ENCODE data around the gene BHLHE40.

The BHLHE40 gene

GRCh38 chr3:4979428-4980228 is at the start of gene BHLHE40:
Gene BHLHE40 (plus strand): TSS chr3:4979437. CDS start chr3:4979719, 282 bp downstream.
- Histone ChIP-seq H3K36me3 (ENCODE audit: insufficient read depth, insufficient read length, low read length) (peaks cover 45% of the 10 kb centered on the region), H3K9ac (ENCODE audit: insufficient read length, low read depth) (peak within 1 kb of the TSS; percentile 98), H3K4me3 (ENCODE audit: insufficient read length, low read depth) (peak within 1 kb of the TSS; percentile 95), H3K4me1 (ENCODE audit: insufficient read depth, insufficient read length) (peaks cover 22% of the 10 kb centered on the region), H3K9me3 (ENCODE audit: insufficient read depth, low read length) (no peaks in the 10 kb centered on the region), H3K27me3 (ENCODE audit: insufficient read depth, insufficient read length) (peaks cover 20% of the 10 kb centered on the region)
- no peak for DNase-seq (ENCODE audit: low read depth, low spot score)
- no peak for TF ChIP-seq SUZ12 (IDR thresholded peaks at IDR 0.05; ENCODE audit: extremely low read depth, insufficient read depth, insufficient read length)
- TF ChIP-seq YY1 (IDR thresholded peaks at IDR 0.05; ENCODE audit: insufficient read depth, insufficient read length), result no peak
- TF ChIP-seq ZNF274 (IDR thresholded peaks at IDR 0.05; ENCODE audit: low read depth, low read length), result no peak

- TF ChIP-seq SUZ12 (IDR thresholded peaks at IDR 0.05; ENCODE audit: extremely low read depth, insufficient read depth, insufficient read length) (no peak), ZNF274 (IDR thresholded peaks at IDR 0.05; ENCODE audit: low read depth, low read length) (no peak), YY1 (IDR thresholded peaks at IDR 0.05; ENCODE audit: insufficient read depth, insufficient read length) (no peak)
- Histone ChIP-seq H3K9ac (ENCODE audit: insufficient read length, low read depth) (no peak overlapping the region), H3K27me3 (ENCODE audit: insufficient read depth, insufficient read length) (no peaks in the 10 kb centered on the region)
Measured at GRCh38 chr3:4930501-4930900, 48.7 kb upstream of the BHLHE40 start.

GRCh38 chr3:4934050-4934449 is 45.2 kb upstream of the BHLHE40 start:
- no peaks in the 10 kb centered on the region for H3K9me3 ChIP-seq (ENCODE audit: insufficient read depth, low read length)
- no peak overlapping the region for H3K9ac ChIP-seq (ENCODE audit: insufficient read length, low read depth)
- H3K36me3 ChIP-seq (ENCODE audit: insufficient read depth, insufficient read length, low read length), result no peaks in the 10 kb centered on the region
- no peak overlapping the region for H3K4me3 ChIP-seq (ENCODE audit: insufficient read length, low read depth)
- H3K27me3 ChIP-seq (ENCODE audit: insufficient read depth, insufficient read length), result no peaks in the 10 kb centered on the region
- H3K4me1 ChIP-seq (ENCODE audit: insufficient read depth, insufficient read length), result peaks cover 5% of the 10 kb centered on the region
- TF ChIP-seq SUZ12 (IDR thresholded peaks at IDR 0.05; ENCODE audit: extremely low read depth, insufficient read depth, insufficient read length) (no peak), YY1 (IDR thresholded peaks at IDR 0.05; ENCODE audit: insufficient read depth, insufficient read length) (no peak), ZNF274 (IDR thresholded peaks at IDR 0.05; ENCODE audit: low read depth, low read length) (no peak)
- DNase-seq (ENCODE audit: low read depth, low spot score), result no peak

More at GRCh38 chr3:4930501-4930900, 48.7 kb upstream of the BHLHE40 start:
- H3K4me3 ChIP-seq (ENCODE audit: insufficient read length, low read depth), result no peak overlapping the region
- no peaks in the 10 kb centered on the region for H3K36me3 ChIP-seq (ENCODE audit: insufficient read depth, insufficient read length, low read length)
- DNase-seq (ENCODE audit: low read depth, low spot score), result no peak
- no peaks in the 10 kb centered on the region for H3K9me3 ChIP-seq (ENCODE audit: insufficient read depth, low read length)
- H3K4me1 ChIP-seq (ENCODE audit: insufficient read depth, insufficient read length), result peaks cover 5% of the 10 kb centered on the region

GRCh38 chr3:4935347-4935746 is 43.9 kb upstream of the BHLHE40 start:
- no peaks in the 10 kb centered on the region for H3K36me3 ChIP-seq (ENCODE audit: insufficient read depth, insufficient read length, low read length)
- no peak overlapping the region for H3K4me3 ChIP-seq (ENCODE audit: insufficient read length, low read depth)
- DNase-seq (ENCODE audit: low read depth, low spot score), result no peak
- TF ChIP-seq SUZ12 (IDR thresholded peaks at IDR 0.05; ENCODE audit: extremely low read depth, insufficient read depth, insufficient read length) (no peak), YY1 (IDR thresholded peaks at IDR 0.05; ENCODE audit: insufficient read depth, insufficient read length) (no peak), ZNF274 (IDR thresholded peaks at IDR 0.05; ENCODE audit: low read depth, low read length) (no peak)
- H3K9ac ChIP-seq (ENCODE audit: insufficient read length, low read depth), result no peak overlapping the region
- H3K4me1 ChIP-seq (ENCODE audit: insufficient read depth, insufficient read length), result peaks cover 5% of the 10 kb centered on the region
- H3K27me3 ChIP-seq (ENCODE audit: insufficient read depth, insufficient read length), result no peaks in the 10 kb centered on the region
- no peaks in the 10 kb centered on the region for H3K9me3 ChIP-seq (ENCODE audit: insufficient read depth, low read length)

- no peak for DNase-seq (ENCODE audit: low read depth, low spot score)
- Histone ChIP-seq H3K4me1 (ENCODE audit: insufficient read depth, insufficient read length) (peaks cover 5% of the 10 kb centered on the region), H3K9me3 (ENCODE audit: insufficient read depth, low read length) (no peaks in the 10 kb centered on the region), H3K36me3 (ENCODE audit: insufficient read depth, insufficient read length, low read length) (no peaks in the 10 kb centered on the region), H3K9ac (ENCODE audit: insufficient read length, low read depth) (no peak overlapping the region), H3K4me3 (ENCODE audit: insufficient read length, low read depth) (no peak overlapping the region), H3K27me3 (ENCODE audit: insufficient read depth, insufficient read length) (no peaks in the 10 kb centered on the region)
- no peak for TF ChIP-seq SUZ12 (IDR thresholded peaks at IDR 0.05; ENCODE audit: extremely low read depth, insufficient read depth, insufficient read length)
- no peak for TF ChIP-seq ZNF274 (IDR thresholded peaks at IDR 0.05; ENCODE audit: low read depth, low read length)
- TF ChIP-seq YY1 (IDR thresholded peaks at IDR 0.05; ENCODE audit: insufficient read depth, insufficient read length), result no peak
Measured at GRCh38 chr3:4936982-4937614, 42.1 kb upstream of the BHLHE40 start.

GRCh38 chr3:4938281-4938982 is 40.8 kb upstream of the BHLHE40 start:
- peaks cover 5% of the 10 kb centered on the region for H3K4me1 ChIP-seq (ENCODE audit: insufficient read depth, insufficient read length)
- no peak for DNase-seq (ENCODE audit: low read depth, low spot score)
- no peak overlapping the region for H3K4me3 ChIP-seq (ENCODE audit: insufficient read length, low read depth)
- H3K9ac ChIP-seq (ENCODE audit: insufficient read length, low read depth), result no peak overlapping the region
- no peaks in the 10 kb centered on the region for H3K9me3 ChIP-seq (ENCODE audit: insufficient read depth, low read length)
- TF ChIP-seq YY1 (IDR thresholded peaks at IDR 0.05; ENCODE audit: insufficient read depth, insufficient read length) (no peak), SUZ12 (IDR thresholded peaks at IDR 0.05; ENCODE audit: extremely low read depth, insufficient read depth, insufficient read length) (no peak), ZNF274 (IDR thresholded peaks at IDR 0.05; ENCODE audit: low read depth, low read length) (no peak)
- no peaks in the 10 kb centered on the region for H3K36me3 ChIP-seq (ENCODE audit: insufficient read depth, insufficient read length, low read length)
- no peaks in the 10 kb centered on the region for H3K27me3 ChIP-seq (ENCODE audit: insufficient read depth, insufficient read length)

GRCh38 chr3:4939276-4939675 is 40.0 kb upstream of the BHLHE40 start:
- Histone ChIP-seq H3K4me1 (ENCODE audit: insufficient read depth, insufficient read length) (peaks cover 5% of the 10 kb centered on the region), H3K36me3 (ENCODE audit: insufficient read depth, insufficient read length, low read length) (no peaks in the 10 kb centered on the region), H3K27me3 (ENCODE audit: insufficient read depth, insufficient read length) (no peaks in the 10 kb centered on the region), H3K9me3 (ENCODE audit: insufficient read depth, low read length) (no peaks in the 10 kb centered on the region), H3K4me3 (ENCODE audit: insufficient read length, low read depth) (no peak overlapping the region), H3K9ac (ENCODE audit: insufficient read length, low read depth) (no peak overlapping the region)
- DNase-seq (ENCODE audit: low read depth, low spot score), result no peak
- TF ChIP-seq ZNF274 (IDR thresholded peaks at IDR 0.05; ENCODE audit: low read depth, low read length) (no peak), YY1 (IDR thresholded peaks at IDR 0.05; ENCODE audit: insufficient read depth, insufficient read length) (no peak), SUZ12 (IDR thresholded peaks at IDR 0.05; ENCODE audit: extremely low read depth, insufficient read depth, insufficient read length) (no peak)
